ENCODE results near the gene DNAJC16. TPM values are rescaled to one million over a fixed set of nuclear protein-coding genes. Genes with fewer than 3 reads are reported as not detected.

Gene DNAJC16
- total RNA-seq, 4 donors from 2014 or later: 17.2 to 24.8 (median 19.7) TPM

DNA sequence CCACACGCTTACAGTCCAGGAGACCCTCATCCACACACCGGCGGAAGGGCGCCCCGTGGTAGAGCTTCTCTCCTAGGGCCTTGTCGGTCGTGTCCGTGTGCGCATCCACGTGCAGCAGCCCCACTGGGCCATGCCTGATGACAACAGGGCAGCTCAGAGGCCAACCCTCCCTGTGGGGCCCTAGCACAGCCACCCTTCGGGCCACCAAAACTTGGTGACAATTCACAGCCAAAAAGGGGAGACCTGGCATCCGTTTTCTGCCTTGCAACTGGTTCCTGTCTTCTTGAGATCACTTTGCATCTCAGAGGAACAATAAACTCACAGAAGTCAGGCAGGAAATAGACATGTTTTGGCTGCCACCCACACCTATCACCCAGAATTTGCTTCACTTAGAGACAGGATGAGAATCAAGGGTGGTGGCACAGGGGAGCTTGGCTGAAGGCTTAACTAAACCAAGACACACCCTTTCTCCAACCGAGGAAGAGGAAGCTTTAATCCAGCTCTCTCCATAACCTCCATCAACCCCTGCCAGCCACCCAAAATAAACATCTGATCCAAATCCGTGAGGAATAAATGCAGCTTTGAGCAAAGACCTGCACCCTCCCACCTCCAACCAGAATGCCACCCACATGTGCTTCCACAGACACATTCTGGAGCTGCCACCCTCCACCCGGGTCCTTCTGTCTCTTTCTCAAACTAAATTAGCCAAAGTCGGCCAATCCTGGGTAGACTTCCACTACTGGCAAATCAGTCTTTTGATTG lies 52.5 kb downstream of the DNAJC16 start:
- Histone ChIP-seq H3K36me3 (peaks cover 7% of the 10 kb centered on the region), H3K9me3 (no peaks in the 10 kb centered on the region), H3K27ac (no peak overlapping the region), H3K4me1 (peaks cover 13% of the 10 kb centered on the region), H3K4me3 (no peak overlapping the region), H3K27me3 (no peaks in the 10 kb centered on the region)
- WGBS: 77% methylated on average over 16 of the region's 16 CpGs
- TF ChIP-seq, protein P1, sequence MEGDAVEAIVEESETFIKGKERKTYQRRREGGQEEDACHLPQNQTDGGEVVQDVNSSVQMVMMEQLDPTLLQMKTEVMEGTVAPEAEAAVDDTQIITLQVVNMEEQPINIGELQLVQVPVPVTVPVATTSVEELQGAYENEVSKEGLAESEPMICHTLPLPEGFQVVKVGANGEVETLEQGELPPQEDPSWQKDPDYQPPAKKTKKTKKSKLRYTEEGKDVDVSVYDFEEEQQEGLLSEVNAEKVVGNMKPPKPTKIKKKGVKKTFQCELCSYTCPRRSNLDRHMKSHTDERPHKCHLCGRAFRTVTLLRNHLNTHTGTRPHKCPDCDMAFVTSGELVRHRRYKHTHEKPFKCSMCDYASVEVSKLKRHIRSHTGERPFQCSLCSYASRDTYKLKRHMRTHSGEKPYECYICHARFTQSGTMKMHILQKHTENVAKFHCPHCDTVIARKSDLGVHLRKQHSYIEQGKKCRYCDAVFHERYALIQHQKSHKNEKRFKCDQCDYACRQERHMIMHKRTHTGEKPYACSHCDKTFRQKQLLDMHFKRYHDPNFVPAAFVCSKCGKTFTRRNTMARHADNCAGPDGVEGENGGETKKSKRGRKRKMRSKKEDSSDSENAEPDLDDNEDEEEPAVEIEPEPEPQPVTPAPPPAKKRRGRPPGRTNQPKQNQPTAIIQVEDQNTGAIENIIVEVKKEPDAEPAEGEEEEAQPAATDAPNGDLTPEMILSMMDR (IDR thresholded peaks at IDR 0.05): no peak
- TF ChIP-seq POLR2AphosphoS5 (IDR thresholded peaks at IDR 0.05) (no peak), POLR2A (IDR thresholded peaks at IDR 0.05) (no peak), EP300 (IDR thresholded peaks at IDR 0.05) (no peak)
- no peak for DNase-seq (ENCODE audit: low spot score in 2 of 2)

DNA sequence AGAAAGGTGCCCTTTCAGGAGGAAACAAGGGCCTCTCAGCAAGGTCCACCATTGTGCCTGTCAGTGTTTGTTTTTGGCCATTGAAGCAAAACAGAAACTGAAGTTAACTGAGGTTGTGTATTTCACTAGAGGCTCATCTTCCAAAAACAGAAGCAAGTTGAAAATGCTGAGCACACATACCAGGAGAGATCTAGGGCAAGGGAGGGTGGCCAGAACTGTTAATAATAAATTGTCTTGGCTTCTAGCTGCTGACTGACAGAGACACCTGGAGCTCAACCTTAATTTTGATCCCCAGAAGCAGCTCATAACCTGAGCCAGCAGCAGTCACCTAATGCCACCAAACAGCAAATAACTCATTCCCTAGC lies 53.0 kb downstream of the DNAJC16 start:
- no peak for DNase-seq (ENCODE audit: low spot score in 2 of 2)
- Histone ChIP-seq H3K4me3 (no peak overlapping the region), H3K9me3 (no peaks in the 10 kb centered on the region), H3K27me3 (no peaks in the 10 kb centered on the region), H3K36me3 (peaks cover 4% of the 10 kb centered on the region), H3K4me1 (peaks cover 19% of the 10 kb centered on the region), H3K27ac (no peak overlapping the region)
- TF ChIP-seq, protein P1 (IDR thresholded peaks at IDR 0.05): no peak
- TF ChIP-seq POLR2A (IDR thresholded peaks at IDR 0.05) (no peak), POLR2AphosphoS5 (IDR thresholded peaks at IDR 0.05) (no peak), EP300 (IDR thresholded peaks at IDR 0.05) (no peak)

DNA sequence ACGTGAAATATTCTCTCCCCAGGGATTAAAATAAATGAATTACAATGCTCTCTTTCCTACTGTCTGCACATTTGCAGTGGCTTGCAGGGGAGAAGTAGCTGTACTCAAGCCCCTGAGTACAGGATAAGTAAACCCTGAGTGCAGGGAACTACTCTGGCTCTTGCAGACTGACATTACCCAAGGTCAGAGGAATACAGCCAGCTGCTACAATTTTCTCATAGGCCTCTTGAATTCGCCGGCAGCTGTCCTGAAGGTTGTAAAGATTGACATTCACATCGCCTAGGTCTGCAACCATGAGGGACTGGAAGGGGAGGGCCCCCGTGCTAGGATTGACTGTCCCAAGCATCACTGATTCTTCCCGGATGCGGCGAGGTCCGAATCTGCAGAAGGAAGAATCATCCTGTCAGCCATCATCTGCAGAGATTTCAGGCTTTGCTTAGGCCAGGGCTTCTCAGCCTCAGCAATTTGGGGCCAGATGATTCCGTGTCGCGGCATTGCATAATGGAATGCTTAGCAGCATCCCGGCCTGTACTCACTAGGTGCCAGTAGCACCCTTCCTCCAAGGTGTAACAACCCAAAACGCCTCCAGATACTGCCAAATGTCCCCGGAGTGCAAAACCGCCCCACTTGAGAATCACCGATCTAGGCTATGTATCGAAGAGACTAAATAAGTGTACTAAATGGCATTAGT lies 56.5 kb downstream of the DNAJC16 start:
- 98% methylated on average over 18 of the region's 18 CpGs for WGBS
- Histone ChIP-seq H3K4me1 (peaks cover 23% of the 10 kb centered on the region), H3K4me3 (no peak overlapping the region), H3K27ac (no peak overlapping the region), H3K9me3 (no peaks in the 10 kb centered on the region), H3K27me3 (no peaks in the 10 kb centered on the region), H3K36me3 (no peaks in the 10 kb centered on the region)
- DNase-seq (ENCODE audit: low spot score in 2 of 2): no peak
- TF ChIP-seq, protein P1 (IDR thresholded peaks at IDR 0.05): no peak
- TF ChIP-seq POLR2A (IDR thresholded peaks at IDR 0.05): no peak
- TF ChIP-seq EP300 (IDR thresholded peaks at IDR 0.05): no peak
- TF ChIP-seq POLR2AphosphoS5 (IDR thresholded peaks at IDR 0.05): no peak

DNA sequence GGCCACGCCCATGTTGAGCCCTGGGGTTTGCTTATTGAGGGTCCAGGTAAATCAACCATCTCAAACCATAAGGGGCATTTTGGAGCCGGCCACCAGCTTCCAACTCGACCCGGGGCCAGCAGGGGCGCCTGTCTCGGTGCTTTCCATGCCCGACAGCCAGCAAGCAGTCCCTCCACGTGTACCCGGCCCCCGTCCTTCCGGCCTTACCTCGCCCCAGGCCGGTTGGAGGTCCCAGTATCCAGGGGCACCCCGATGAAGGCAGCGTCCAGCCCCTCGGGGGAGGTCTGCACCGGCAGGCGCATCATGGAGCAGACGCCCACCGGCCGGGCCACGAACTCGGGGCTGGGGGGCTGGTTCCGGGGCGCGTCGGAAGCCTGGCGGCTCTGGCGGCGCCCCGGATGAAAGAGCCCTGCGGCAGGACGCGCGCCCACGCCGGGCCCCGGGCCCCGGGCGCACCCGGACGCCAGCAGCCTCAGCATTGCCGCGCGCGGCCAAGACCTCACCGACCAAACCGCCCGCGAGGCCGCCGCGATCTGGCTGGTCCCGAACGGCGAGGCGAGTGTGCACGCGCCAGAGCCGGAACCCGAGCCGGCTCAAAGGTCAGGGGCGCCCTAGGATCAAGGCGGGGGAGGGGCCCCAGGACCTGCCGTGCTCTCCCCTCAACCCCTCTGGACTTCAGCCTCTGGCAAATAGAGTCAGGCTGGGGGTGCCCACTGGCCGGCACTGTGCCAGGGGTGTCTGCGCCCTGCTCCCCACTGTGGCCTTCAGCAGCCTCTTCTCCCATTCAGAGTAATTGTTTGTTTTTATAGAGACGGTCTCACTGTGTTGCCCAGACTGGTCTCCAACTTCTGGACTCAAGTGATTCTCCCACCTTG lies 58.1 kb downstream of the DNAJC16 start, which contains the start of gene AGMAT:
TSS of gene AGMAT (minus strand) at position 563 of the 875 bp plus-strand sequence. CDS start at position 479, 84 bp downstream.
- H3K27ac ChIP-seq: no peak within 1 kb of the TSS
- DNase-seq (ENCODE audit: low spot score in 2 of 2): no peak
- H3K36me3 ChIP-seq: no peaks in the 10 kb centered on the region
- 9% methylated on average over 18 of the region's 68 CpGs for WGBS
- H3K9me3 ChIP-seq: no peaks in the 10 kb centered on the region
- no peaks in the 10 kb centered on the region for H3K27me3 ChIP-seq
- TF ChIP-seq POLR2A (IDR thresholded peaks at IDR 0.05): no peak
- TF ChIP-seq, protein P1 (IDR thresholded peaks at IDR 0.05): peak in 1 of 2 donors; percentile 23
- H3K4me3 ChIP-seq: peak within 1 kb of the TSS; percentile 60
- H3K4me1 ChIP-seq: peaks cover 15% of the 10 kb centered on the region
